Suppressor macrophage (primary cell): ENCODE measurements around the gene MTCL1.
A peak's percentile ranks its signal among the peaks of the same experiment; 100 is the strongest.

ENCODE experiments used
- DNase-seq, 4 experiments: peaks; one replicate each; pipeline ENCODE4 v3.0.0-alpha.2; 2020 to 2022

The MTCL1 gene

DNA sequence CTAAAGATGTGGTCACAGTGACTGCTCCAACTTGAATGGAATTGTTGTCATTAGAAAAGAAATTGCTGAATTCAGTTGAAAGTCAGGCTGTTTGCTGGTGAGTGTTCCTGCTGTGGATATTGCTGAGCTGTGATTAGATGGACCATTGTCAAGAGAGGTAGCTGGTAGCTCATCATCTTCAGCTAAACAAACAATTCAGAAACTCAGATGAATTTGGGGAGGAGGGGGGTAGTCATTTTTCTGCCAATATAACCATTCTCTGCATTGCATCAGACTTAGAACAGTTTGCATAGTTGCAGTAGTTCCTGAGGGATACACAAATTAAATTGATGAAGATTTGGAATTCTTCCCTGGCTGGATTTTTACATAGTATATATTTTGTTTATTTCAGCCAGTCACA, 108.3 kb downstream of the MTCL1 start:
- DNase-seq = no peak

DNA sequence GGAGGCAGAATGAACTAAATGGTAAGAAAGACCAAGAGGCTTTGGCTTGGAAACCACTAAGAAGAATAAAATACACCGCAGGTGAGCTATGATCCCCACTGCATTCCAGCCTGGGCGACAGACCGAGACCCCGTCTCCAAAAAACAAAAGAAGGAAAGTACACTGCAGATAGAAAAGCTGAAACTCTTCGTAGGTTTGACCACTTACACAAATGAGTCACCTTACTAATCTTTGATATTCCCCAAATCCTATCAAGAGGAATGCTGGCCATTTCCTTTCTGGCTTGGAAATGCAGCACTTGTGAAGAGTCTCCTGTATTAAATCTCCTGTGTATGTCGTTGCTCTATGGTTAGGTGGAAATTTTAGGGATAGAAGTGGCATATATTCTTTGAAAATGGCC, 108.8 kb downstream of the MTCL1 start:
- DNase-seq = no peak

GRCh38 chr18:8816220-8816619, 110.9 kb downstream of the MTCL1 start:
- DNase-seq = no peak

DNA sequence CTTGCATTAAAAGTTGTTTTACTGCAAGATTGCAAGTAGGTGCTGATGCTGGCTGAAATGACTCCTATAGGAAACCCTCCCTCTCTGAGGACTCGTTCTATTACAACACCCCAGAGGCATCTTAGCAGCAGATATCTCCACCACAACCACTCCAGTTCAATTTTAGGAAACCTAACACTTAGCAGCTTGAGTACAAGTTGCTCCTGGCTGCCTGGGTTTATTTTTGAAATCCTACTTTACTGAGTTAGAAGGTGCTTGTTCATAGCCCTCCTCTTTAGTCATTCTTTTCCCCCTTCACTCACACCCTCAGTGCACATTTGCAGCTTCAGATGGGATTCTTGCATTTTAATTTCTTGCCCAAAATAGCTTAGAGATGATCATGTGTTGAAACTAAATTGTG, 111.5 kb downstream of the MTCL1 start:
- DNase-seq = no peak

DNA sequence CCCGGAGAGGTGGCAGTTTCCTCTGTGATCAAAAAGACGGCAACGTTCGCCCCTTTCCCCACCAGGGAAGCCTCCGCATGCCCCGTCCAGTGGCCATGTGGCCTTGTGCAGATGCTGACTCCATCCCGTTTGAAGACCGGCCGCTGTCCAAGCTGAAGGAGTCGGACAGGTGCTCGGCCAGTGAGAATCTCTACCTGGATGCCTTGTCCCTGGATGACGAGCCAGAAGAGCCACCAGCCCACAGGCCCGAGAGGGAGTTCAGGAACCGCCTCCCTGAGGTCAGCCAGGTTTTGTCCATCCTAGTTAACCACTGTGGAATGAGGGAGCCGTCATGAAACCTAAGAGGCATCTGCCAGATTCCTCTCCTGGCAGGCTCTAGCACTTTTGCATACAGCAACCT, 113.6 kb downstream of the MTCL1 start:
- no peak for DNase-seq

GRCh38 chr18:8820396-8821082, 115.2 kb downstream of the MTCL1 start:
- no peak for DNase-seq

DNA sequence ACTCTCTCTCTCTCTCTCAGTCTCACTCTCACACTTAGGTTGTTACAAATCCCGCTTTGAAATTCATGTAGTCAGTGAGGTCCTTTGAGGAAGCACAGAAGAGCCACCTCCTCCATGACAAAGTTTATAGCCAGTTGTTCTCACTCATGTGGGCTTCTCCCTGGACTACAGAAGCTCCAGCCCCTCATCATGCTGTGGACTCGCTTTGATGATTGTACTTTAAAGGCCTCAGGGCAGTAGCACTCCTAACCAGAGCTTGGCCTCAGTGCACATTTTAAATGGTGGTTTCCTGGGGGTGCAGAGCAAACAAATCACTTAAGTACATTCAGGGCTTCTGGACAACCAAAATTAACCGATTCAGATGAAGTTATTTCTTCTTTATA, 115.7 kb downstream of the MTCL1 start:
- DNase-seq = no peak

DNA sequence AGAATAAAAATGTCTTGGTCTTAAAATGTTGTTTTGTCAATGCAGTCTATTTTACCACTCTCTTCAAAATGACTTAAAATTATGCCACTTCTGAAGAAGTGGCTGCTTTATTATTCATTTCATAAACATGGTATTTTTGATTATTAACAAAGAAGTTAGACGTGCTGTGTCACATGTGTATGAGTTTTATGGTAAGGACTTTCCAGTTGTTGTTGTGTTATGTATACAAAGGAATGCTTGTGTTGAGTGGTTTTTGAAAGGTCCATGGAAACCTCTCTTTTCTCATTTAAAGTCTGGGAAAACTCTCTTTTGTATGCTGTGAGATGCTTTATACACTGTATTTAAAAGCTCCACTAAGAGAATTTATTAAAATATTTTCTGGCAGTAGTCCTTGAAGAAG, 116.2 kb downstream of the MTCL1 start:
- DNase-seq = no peak

GRCh38 chr18:8822643-8823042, 117.3 kb downstream of the MTCL1 start:
- DNase-seq = no peak

DNA sequence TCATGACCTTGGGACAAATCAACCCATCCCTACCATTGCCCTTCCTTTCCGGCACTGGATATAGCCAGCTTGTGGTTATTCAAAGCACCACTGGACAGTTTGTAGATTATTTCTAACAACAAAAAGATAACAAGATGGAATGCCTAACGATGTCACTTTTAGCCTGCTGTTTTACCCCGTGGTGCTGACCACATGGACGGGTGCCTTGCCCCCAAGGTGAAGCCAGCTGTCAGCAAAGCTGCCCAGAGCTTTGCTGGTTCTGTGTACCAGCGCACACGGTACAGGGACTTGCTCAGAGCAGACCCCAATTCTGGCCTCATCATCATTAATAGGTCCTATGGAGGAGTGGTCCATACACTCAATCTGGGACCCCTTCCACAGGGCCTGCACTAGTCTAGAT, 118.2 kb downstream of the MTCL1 start:
- DNase-seq = no peak

DNA sequence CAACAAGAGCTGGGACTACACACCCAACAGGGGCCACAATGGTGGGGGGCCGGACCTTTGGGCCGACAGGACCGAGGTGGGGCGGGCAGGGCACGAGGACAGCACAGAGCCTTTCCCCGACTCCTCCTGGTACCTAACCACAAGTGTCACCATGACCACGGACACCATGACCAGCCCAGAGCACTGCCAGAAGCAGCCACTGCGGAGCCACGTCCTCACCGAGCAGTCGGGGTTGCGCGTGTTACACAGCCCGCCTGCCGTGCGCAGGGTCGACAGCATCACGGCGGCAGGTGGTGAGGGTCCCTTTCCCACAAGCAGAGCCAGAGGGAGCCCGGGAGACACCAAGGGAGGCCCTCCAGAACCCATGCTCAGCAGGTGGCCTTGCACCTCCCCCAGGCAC, 119.5 kb downstream of the MTCL1 start:
- no peak for DNase-seq

GRCh38 chr18:8825273-8825672, 119.9 kb downstream of the MTCL1 start:
- DNase-seq = no peak

GRCh38 chr18:8825729-8826375, 120.5 kb downstream of the MTCL1 start:
- no peak for DNase-seq

- no peak for DNase-seq
These were observed 121.2 kb downstream of the MTCL1 start for GRCh38 chr18:8826514-8826913.

DNA sequence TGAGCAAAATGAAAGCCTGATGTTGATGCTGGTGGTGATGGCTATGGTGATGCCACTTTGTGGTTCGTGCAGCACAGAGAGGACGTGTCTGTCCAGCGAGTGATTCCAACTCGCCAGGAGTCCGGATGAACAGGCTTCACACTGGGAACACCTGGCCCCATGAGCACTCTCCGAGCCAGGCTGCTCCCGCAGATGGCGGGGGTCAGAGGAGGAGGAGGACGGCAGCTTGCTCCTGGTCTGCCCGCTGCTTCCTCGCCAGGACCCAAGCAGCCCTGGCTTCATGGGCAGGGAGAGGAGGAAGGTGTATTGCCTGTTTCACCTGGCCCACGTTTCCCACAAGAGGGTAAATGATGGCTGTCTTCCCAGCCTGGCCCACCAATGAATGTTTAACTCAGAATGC, 121.6 kb downstream of the MTCL1 start:
- DNase-seq = no peak

- no peak for DNase-seq
These were observed 122.9 kb downstream of the MTCL1 start for GRCh38 chr18:8828300-8828699.

DNA sequence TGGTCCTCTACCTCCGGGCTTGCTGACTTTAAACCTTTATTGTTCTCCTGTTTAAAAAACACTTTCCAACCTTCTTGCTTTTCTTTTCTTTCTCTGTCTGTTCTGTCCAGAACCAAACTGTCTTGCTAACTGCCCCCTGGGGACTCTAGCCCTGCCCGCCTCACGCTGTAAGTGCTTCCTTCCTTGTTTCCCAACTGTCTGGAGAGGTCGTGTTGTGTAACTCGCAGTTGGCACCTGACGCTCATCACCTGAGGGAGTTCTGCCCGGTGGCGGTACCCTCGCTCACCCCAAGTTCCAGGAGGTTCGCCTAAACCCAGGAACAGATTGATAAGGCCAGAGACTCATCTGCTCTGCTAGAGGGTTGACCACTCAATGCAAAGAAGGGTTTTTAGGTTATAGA, 123.4 kb downstream of the MTCL1 start:
- no peak for DNase-seq

GRCh38 chr18:8830067-8831060, 125.0 kb downstream of the MTCL1 start:
- no peak for DNase-seq

- DNase-seq = no peak
These were observed 125.8 kb downstream of the MTCL1 start for GRCh38 chr18:8831112-8831511.

DNA sequence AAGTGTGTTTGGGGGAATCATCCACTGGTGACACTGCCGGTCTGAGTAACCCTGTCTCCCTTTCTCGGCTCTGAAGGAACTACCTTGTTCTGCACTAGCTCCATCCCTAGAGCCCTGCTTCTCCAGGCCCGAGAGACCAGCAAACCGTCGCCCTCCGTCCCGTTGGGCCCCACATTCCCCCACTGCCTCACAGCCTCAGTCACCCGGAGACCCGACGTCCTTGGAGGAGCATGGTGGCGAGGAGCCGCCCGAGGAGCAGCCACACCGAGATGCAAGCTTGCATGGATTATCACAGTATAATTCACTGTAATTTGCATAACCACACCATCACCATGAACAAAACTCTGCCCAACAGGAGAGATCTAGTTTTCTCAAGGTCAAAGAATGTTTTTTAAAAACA, 126.2 kb downstream of the MTCL1 start:
- DNase-seq = no peak

GRCh38 chr18:8833480-8833879, 128.1 kb downstream of the MTCL1 start:
- DNase-seq = no peak

- DNase-seq = no peak
These were observed 129.5 kb downstream of the MTCL1 start for GRCh38 chr18:8834881-8835280.

DNA sequence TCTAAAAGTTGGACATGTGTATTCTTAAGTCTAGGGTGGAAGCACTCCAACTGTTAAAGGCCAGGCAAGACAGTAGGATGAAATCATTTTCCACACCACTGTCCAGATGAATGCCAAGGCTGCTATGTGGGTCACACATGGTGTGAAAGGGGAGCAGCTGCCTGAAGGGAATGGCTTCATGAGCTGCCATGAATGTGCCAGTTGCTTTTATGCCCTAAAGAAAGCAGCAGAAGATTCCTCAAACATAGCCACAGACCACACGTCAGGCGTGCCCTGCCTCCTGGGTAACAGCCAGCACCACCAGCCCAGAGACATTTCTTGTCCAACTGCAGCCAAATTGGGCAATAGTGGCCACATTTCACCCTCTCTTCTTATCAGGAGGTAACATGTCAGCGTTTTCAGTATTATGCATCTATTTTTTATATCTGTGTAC, 130.2 kb downstream of the MTCL1 start:
- DNase-seq = peak in 2 of 4 experiments; percentile 7 to 10
